Testis (tissue), 2 donors: Measurements from ENCODE around the gene MYO1D.

Experiments used
- POLR2A ChIP-seq: fragments of 450-650 bp; IDR thresholded peaks from one replicate; pipeline ENCODE4 v1.6.1; 2017; ENCODE audit warnings: antibody characterized with exemption, mild to moderate bottlenecking, moderate library complexity
- TF ChIP-seq, protein P1 (sequence below), 3 experiments: fragments of 450-650 bp in 2 of 3; fragments of 200-600 bp in 1 of 3; sonication (generic) in 1 of 3; IDR thresholded peaks; one replicate each; pipeline ENCODE4 v1.5.1; 2016 to 2019; ENCODE audit warnings: antibody characterized with exemption in 3 of 3, mild to moderate bottlenecking in 2 of 3, moderate library complexity in 1 of 3

DNA sequence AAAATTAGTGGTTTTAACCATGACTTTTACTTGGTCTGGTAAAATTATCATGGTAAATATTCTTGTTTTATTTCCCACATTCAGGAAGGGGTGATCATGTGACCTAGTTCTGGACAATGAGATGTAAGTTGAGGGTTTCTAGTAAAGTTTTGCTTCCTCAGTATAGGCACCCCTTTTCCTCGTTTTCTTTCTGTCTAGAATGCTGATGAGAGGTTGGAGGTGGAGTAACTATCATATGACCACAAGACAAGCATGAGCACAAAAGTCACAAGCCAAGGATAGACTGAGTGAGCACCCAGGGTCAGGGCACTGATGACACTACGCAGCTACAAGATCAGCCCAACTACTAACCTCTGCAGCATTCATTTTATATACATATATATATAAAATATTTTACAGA, 53.9 kb downstream of the MYO1D start:
- TF ChIP-seq POLR2A, result no peak
- TF ChIP-seq, protein P1, sequence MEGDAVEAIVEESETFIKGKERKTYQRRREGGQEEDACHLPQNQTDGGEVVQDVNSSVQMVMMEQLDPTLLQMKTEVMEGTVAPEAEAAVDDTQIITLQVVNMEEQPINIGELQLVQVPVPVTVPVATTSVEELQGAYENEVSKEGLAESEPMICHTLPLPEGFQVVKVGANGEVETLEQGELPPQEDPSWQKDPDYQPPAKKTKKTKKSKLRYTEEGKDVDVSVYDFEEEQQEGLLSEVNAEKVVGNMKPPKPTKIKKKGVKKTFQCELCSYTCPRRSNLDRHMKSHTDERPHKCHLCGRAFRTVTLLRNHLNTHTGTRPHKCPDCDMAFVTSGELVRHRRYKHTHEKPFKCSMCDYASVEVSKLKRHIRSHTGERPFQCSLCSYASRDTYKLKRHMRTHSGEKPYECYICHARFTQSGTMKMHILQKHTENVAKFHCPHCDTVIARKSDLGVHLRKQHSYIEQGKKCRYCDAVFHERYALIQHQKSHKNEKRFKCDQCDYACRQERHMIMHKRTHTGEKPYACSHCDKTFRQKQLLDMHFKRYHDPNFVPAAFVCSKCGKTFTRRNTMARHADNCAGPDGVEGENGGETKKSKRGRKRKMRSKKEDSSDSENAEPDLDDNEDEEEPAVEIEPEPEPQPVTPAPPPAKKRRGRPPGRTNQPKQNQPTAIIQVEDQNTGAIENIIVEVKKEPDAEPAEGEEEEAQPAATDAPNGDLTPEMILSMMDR (IDR thresholded peaks at IDR 0.05), result no peak
